AG04449 (cell line): ENCODE measurements around the gene TSPEAR.

Source experiments
- CTCF ChIA-PET: fragments of 350-600 bp; formaldehyde crosslinking; extraction: SDS; loops from one replicate; lab custom pipeline; 2021; ENCODE audit warnings: antibody characterized with exemption; lab: Yijun Ruan, JAX
- POLR2A ChIA-PET: fragments of 400-600, 350-600 bp; formaldehyde crosslinking; extraction: SDS; loops from one replicate; lab custom pipeline; 2020; ENCODE audit warnings: antibody characterized with exemption, inconsistent platforms; lab: Yijun Ruan, JAX
- DNase-seq: peaks from one replicate; pipeline ENCODE4 v3.0.0-alpha.2; 2010; ENCODE audit warnings: low read depth, low spot score
- H3K4me3 ChIP-seq: 2 replicates; pipeline ENCODE4 v1.5.1; 2011; ENCODE audit warnings: low read depth, mild to moderate bottlenecking, control low read depth, low read length
- CTCF ChIP-seq: IDR thresholded peaks from one replicate; pipeline ENCODE4 v1.5.1; 2011; ENCODE audit warnings: mild to moderate bottlenecking, moderate library complexity, low read length, control low read depth, inconsistent platforms; ENCODE audit not compliant: insufficient read depth; ENCODE audit errors: missing control alignments

The TSPEAR gene

DNA sequence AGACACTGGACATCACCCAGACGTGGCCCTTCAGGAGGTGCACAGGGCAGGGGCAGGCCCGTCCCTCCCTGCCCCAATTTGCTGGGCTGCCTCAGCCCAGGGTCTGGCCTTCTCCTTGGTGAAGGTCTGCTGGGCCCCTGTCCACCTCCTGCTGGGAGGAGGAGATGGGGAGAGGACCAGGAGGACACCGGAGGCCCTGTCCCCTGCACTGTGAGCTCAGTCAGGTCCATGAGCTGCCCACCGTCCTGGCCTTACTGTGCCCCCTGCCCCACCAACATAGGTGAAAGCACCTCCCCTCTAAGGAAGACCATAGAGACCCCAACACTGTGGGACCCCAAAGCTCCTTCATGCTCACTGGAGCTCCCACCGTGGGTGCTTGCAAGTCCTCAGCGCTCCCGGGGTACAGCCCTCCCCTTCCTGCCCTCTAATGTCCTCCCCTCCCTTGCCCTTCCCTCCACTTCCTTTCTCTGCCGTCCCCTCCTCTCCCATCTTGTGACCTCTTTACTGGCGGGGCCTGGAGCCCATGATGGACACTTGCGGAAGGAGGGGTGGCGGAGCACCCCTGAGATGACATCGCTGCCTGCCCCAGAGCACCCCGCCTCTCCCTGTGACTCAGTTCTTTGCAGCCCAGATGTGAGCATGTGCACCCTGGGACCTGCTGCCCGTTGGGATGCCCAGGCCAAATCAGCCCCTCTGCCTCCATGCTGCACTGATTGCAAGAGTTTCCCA lies 251.5 kb downstream of the TSPEAR start:
- ChIA-PET CTCF (no interaction called here), POLR2A (no interaction called here)
- no peak for TF ChIP-seq CTCF
- no peak for DNase-seq
- no peak overlapping the region for H3K4me3 ChIP-seq

- CTCF ChIA-PET: no interaction called here
- DNase-seq: no peak
- no peak for TF ChIP-seq CTCF
Measured at GRCh38 chr21:44458971-44459711, 252.2 kb downstream of the TSPEAR start.

DNA sequence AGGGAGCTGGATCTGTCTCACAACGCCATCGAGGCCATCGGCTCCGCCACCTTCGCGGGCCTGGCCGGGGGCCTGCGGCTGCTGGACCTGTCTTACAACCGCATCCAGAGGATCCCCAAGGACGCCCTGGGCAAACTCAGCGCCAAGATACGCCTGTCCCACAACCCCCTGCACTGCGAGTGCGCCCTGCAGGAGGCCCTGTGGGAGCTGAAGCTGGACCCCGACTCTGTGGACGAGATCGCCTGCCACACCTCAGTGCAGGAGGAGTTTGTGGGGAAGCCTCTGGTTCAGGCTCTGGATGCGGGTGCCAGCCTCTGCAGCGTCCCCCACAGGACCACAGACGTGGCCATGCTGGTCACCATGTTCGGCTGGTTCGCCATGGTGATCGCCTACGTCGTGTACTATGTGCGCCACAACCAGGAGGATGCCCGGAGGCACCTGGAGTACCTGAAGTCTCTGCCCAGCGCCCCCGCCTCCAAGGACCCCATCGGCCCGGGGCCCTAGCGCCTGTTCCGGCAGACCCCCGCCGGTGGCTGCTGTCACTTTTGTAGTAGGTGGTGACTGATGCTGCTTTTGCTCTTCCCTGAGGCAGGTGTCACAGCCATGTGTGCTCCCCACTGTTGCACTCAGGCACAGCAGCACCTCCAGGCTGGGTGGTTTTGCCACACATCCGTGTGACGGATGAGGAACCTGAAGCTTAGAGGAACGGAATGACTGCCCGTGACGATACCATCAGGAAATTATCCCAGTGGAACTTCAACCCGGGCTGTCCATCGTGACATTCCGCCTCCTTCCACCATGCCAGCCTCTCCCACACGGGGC lies 254.2 kb downstream of the TSPEAR start:
- ChIA-PET POLR2A (no interaction called here), CTCF (no interaction called here)
- DNase-seq: no peak
- TF ChIP-seq CTCF: no peak
- no peak overlapping the region for H3K4me3 ChIP-seq

More at GRCh38 chr21:44458971-44459711, 252.2 kb downstream of the TSPEAR start:
- no peak overlapping the region for H3K4me3 ChIP-seq
- POLR2A ChIA-PET: no interaction called here

- CTCF ChIA-PET: no interaction called here
- no peak for DNase-seq
- no peak overlapping the region for H3K4me3 ChIP-seq
- POLR2A ChIA-PET: no interaction called here
- TF ChIP-seq CTCF: no peak
Measured at GRCh38 chr21:44456214-44456914, 255.0 kb downstream of the TSPEAR start.

DNA sequence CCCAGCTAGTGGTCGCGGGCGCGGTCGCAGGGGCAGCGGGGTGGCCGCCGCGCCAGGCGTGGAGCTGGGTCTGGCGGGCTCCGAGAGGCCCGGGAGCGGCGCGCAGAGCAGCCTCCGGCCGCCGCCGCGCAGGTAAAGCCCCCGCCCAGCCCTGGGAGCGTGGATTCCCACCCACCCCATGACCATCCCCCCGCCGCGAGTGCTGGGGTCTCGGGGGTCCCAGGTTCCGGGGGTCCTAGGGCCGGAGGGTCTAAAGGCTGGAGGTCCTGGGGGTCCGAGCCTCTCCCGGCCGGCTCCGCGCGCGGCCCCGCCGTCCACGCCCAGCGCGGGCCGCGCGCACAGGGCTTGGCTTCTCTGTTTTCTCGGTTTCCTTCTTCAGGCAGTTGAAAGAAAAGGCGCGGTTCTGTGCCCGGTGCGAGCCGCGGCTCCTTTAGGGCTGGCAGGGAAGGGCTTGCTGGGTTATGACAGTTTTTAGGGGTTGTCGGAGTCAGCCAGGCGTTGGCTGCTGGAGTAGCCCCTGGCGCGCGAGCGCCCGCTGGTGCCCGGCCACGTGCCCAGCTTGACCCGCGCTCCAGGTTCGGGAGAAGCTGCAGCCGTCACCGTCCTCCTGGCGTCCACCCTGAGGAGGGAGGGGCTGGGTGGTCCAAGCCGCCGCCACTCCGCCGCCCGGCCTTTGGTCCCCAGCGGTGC lies 255.7 kb downstream of the TSPEAR start:
- TF ChIP-seq CTCF: no peak
- H3K4me3 ChIP-seq: peak overlapping the region; percentile 42
- POLR2A ChIA-PET: no interaction called here
- CTCF ChIA-PET: no interaction called here
- DNase-seq: no peak
